ENCODE data around the gene TECR. TPM values are rescaled to one million over a fixed set of nuclear protein-coding genes. Genes with fewer than 3 reads are reported as not detected.

TECR gene
- total RNA-seq, 1 experiment from 2014 or later: 145 TPM

- no peak for TF ChIP-seq CTCF (conservative IDR thresholded peaks at IDR 0.05; ENCODE audit: low read depth, low read length)
- TF ChIP-seq EZH2phosphoT487 (IDR thresholded peaks at IDR 0.05; ENCODE audit: borderline replicate concordance, low read length): no peak
- TF ChIP-seq EZH2 (IDR thresholded peaks at IDR 0.05; ENCODE audit: low read length, unreplicated experiment): no peak
- Histone ChIP-seq H3K9me2 (replicated peaks; ENCODE audit: low read length) (no peaks in the 10 kb centered on the region), H3K9me3 (ENCODE audit: low read length) (no peaks in the 10 kb centered on the region), H3K4me1 (ENCODE audit: insufficient read depth, low read length) (peaks cover 13% of the 10 kb centered on the region), H3K36me3 (ENCODE audit: low read depth, low read length) (no peaks in the 10 kb centered on the region), H3K27me3 (ENCODE audit: low read length) (no peaks in the 10 kb centered on the region), H3K9ac (ENCODE audit: low read length) (peak overlapping the region; percentile 98), H3K4me2 (ENCODE audit: low read length) (peak overlapping the region; percentile 86), H3K27ac (ENCODE audit: low read length) (peak overlapping the region; percentile 66; the same call in 1 of the 2 replicates), H3K4me3 (ENCODE audit: low read length) (peak overlapping the region; percentile 100), H2AFZ (ENCODE audit: low read length) (peak overlapping the region; percentile 98), H3K79me2 (ENCODE audit: low read length) (peaks cover 32% of the 10 kb centered on the region), H3F3A (ENCODE audit: low read length, unreplicated experiment) (no peaks in the 10 kb centered on the region), H4K20me1 (ENCODE audit: low read length) (no peaks in the 10 kb centered on the region)
- intact Hi-C loops (cut with micrococcal nuclease): no loop called here
- ChIA-PET CTCF (interaction anchor here (4.8 kb wide), 1 partner anchor 115 kb away, joined by 147 read pairs; no protein-coding TSS in a partner anchor), POLR2A (ENCODE audit: unreplicated experiment) (interaction anchor here (0.6 kb wide), 1 partner anchor 114 kb away, joined by 6 read pairs; no protein-coding TSS in a partner anchor)
- BruUV-seq (replicated peaks): no TSS peak
- ATAC-seq: no peak
- DNase-seq: no peak
Observed at GRCh38 chr19:14570864-14571527, 41.6 kb downstream of the TECR start.

DNA sequence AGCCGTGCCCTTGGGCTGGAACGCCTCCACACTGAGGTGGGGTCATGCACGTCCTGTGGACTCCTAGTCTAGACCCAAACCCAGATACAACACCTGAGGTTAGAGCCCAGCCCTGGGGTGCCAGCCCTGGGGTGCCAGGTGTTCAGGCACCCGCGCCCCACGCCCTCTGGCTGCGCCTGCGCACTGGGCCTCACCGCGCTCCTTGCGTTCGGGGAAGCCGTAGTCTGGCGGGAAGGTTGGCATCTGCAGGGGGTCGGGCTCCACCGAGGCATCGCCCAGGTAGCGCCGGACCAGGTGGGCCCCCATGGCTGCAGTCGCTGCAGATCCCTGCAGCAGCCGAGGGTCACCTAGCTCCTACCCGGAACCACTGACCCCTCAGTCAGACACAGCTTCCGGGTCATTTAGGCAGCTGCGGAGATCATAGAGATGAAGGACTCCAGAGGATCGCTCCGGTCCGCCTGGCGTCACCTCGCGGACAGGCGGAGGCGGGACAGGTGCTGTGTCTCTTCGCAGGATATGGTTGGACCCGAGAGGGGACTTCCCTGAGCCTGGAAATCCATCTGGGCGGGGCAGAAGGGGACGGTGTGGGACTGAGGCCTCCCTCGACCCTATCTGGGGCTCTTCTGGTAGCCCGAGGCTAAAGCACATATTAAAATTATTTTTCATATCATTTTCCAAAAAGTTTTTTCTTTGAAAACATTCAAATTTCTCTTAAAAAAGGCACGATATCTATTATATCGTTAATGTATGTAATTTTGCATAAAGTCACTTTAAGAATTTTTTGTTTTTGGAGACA is 42.5 kb downstream of the TECR start, which contains the start of gene NDUFB7:
NDUFB7 (minus strand) TSS at position 372 of the 796 bp plus-strand sequence; CDS start at position 306, 66 bp downstream.
- ATAC-seq (peak; percentile 92), DNase-seq (peak; percentile 97)
- H3K9me3 ChIP-seq (ENCODE audit: low read length): no peaks in the 10 kb centered on the region
- H3K79me2 ChIP-seq (ENCODE audit: low read length): peaks cover 32% of the 10 kb centered on the region
- peak within 1 kb of the TSS; percentile 100 for H3K4me3 ChIP-seq (ENCODE audit: low read length)
- H3K27ac ChIP-seq (ENCODE audit: low read length): peak within 1 kb of the TSS; percentile 66
- H4K20me1 ChIP-seq (ENCODE audit: low read length): no peaks in the 10 kb centered on the region
- intact Hi-C loops (cut with micrococcal nuclease): no loop called here
- no peaks in the 10 kb centered on the region for H3K27me3 ChIP-seq (ENCODE audit: low read length)
- no peaks in the 10 kb centered on the region for H3F3A ChIP-seq (ENCODE audit: low read length, unreplicated experiment)
- H3K36me3 ChIP-seq (ENCODE audit: low read depth, low read length): no peaks in the 10 kb centered on the region
- ChIA-PET CTCF (interaction anchor here (0.7 to 4.8 kb wide), 3 partner anchors 15 to 115 kb away, joined by 3 to 147 read pairs (median 3); no protein-coding TSS in a partner anchor), POLR2A (ENCODE audit: unreplicated experiment) (interaction anchor here (0.6 to 0.7 kb wide), 2 partner anchors 10 to 114 kb away, joined by 3 read pairs; no protein-coding TSS in a partner anchor)
- H3K4me1 ChIP-seq (ENCODE audit: insufficient read depth, low read length): peaks cover 13% of the 10 kb centered on the region
- no TSS peak for BruUV-seq (replicated peaks)
- H3K9ac ChIP-seq (ENCODE audit: low read length): peak within 1 kb of the TSS; percentile 98
- H3K4me2 ChIP-seq (ENCODE audit: low read length): peak within 1 kb of the TSS; percentile 86
- H3K9me2 ChIP-seq (replicated peaks; ENCODE audit: low read length): no peaks in the 10 kb centered on the region
- H2AFZ ChIP-seq (ENCODE audit: low read length): peak within 1 kb of the TSS; percentile 98
- TF ChIP-seq EZH2 (IDR thresholded peaks at IDR 0.05; ENCODE audit: low read length, unreplicated experiment) (no peak), CTCF (conservative IDR thresholded peaks at IDR 0.05; ENCODE audit: low read depth, low read length) (peak; percentile 84)
